IMR-90 (cell line): ENCODE data around the gene PIN4. TPM values are rescaled to one million over a fixed set of nuclear protein-coding genes. Genes with fewer than 3 reads are reported as not detected.
"Not testable (repeated sequence)": the region's sequence is repeated elsewhere in the genome, so short reads cannot be mapped to it uniquely, and the experiment has no call there.

Experiments used
- ATAC-seq: fragments of 200-7000 bp; cut with Tn5 transposase; 2 replicates; pipeline ENCODE4 v1.9.1; 2020; ENCODE audit warnings: low read depth, mild to moderate bottlenecking, moderate library complexity
- BruUV-seq: library from RNA; stranded (reverse); fragments of 400-500 nt; replicated peaks from 2 replicates; lab custom pipeline; 2021; lab: Mats Ljungman, UMichigan
- CTCF ChIA-PET: fragments of 300-600 bp; formaldehyde crosslinking; extraction: SDS; loops from one replicate; lab custom pipeline; 2021; ENCODE audit warnings: antibody characterized with exemption; lab: Yijun Ruan, JAX
- POLR2A ChIA-PET: fragments of 300-600 bp; sonication (Branson Sonifier 250); formaldehyde crosslinking; loops from one replicate; lab custom pipeline; 2022; ENCODE audit warnings: antibody characterized with exemption; ENCODE audit not compliant: unreplicated experiment; lab: Charles Lee
- DNase-seq: peaks from one replicate; pipeline ENCODE4 v3.0.0; 2013
- H2AFZ ChIP-seq: replicated peaks from 2 replicates; pipeline ENCODE3; 2013; ENCODE audit warnings: low read length, mild to moderate bottlenecking; ENCODE audit not compliant: poor library complexity
- H2AK5ac ChIP-seq: 2 replicates; pipeline ENCODE4 v1.6.1; 2013; ENCODE audit warnings: low read depth, low read length, inconsistent platforms
- H2AK9ac ChIP-seq: replicated peaks from 2 replicates; pipeline ENCODE3; 2013; ENCODE audit warnings: mild to moderate bottlenecking, low read depth, low read length, moderate library complexity; ENCODE audit not compliant: poor library complexity
- H2BK120ac ChIP-seq: 2 replicates; pipeline ENCODE4 v1.6.1; 2013; ENCODE audit warnings: low read depth, low read length, inconsistent platforms
- H2BK15ac ChIP-seq: 3 replicates; pipeline ENCODE4 v1.6.1; 2013; ENCODE audit warnings: low read depth, low read length, inconsistent platforms
- H2BK20ac ChIP-seq: 2 replicates; pipeline ENCODE4 v1.6.1; 2013; ENCODE audit warnings: low read depth, mild to moderate bottlenecking, inconsistent platforms, low read length, moderate library complexity
- H2BK5ac ChIP-seq: 2 replicates; pipeline ENCODE4 v1.6.1; 2013; ENCODE audit warnings: mild to moderate bottlenecking, low read depth, low read length, inconsistent platforms; ENCODE audit not compliant: poor library complexity, severe bottlenecking
- H3K14ac ChIP-seq: replicated peaks from 2 replicates; pipeline ENCODE4 v1.6.1; 2013; ENCODE audit warnings: low read depth, low read length, inconsistent platforms
- H3K18ac ChIP-seq: 2 replicates; pipeline ENCODE4 v1.6.1; 2013; ENCODE audit warnings: low read depth, low read length, control low read depth
- H3K23ac ChIP-seq: 2 replicates; pipeline ENCODE4 v1.6.1; 2013; ENCODE audit warnings: low read depth, low read length, inconsistent platforms
- H3K27ac ChIP-seq: 2 replicates; pipeline ENCODE4 v1.5.1; 2013; ENCODE audit warnings: mild to moderate bottlenecking, control low read depth, low read length; ENCODE audit not compliant: insufficient read depth
- H3K27me3 ChIP-seq: 2 replicates; pipeline ENCODE4 v1.6.1; 2013; ENCODE audit warnings: low read length; ENCODE audit not compliant: control insufficient read depth, insufficient read depth
- H3K36me3 ChIP-seq: 2 replicates; pipeline ENCODE4 v1.6.1; 2013; ENCODE audit warnings: low read length, mixed read lengths; ENCODE audit not compliant: control insufficient read depth, insufficient read depth
- H3K4ac ChIP-seq: 2 replicates; pipeline ENCODE4 v1.6.1; 2013; ENCODE audit warnings: low read depth, low read length, inconsistent platforms
- H3K4me1 ChIP-seq: 2 replicates; pipeline ENCODE4 v1.6.1; 2013; ENCODE audit warnings: low read length, mixed read lengths; ENCODE audit not compliant: control insufficient read depth, insufficient read depth
- H3K4me2 ChIP-seq: 2 replicates; pipeline ENCODE4 v1.6.1; 2013; ENCODE audit warnings: low read depth, mild to moderate bottlenecking, control low read depth, low read length, moderate library complexity
- H3K4me3 ChIP-seq: 2 replicates; pipeline ENCODE4 v1.5.1; 2013; ENCODE audit warnings: low read depth, mild to moderate bottlenecking, control low read depth, low read length, moderate library complexity; ENCODE audit not compliant: insufficient read depth
- H3K56ac ChIP-seq: 2 replicates; pipeline ENCODE4 v1.6.1; 2013; ENCODE audit warnings: low read length, inconsistent platforms; ENCODE audit not compliant: insufficient read depth; ENCODE audit errors: extremely low read depth
- H3K79me1 ChIP-seq, 2 experiments: 2 replicates each; pipeline ENCODE4 v1.6.1; 2013; ENCODE audit warnings: low read length in 2 of 2, inconsistent platforms in 1 of 2, low read depth in 1 of 2
- H3K9ac ChIP-seq: 2 replicates; pipeline ENCODE4 v1.6.1; 2013; ENCODE audit warnings: low read depth, low read length, control low read depth
- H3K9me1 ChIP-seq: 2 replicates; pipeline ENCODE4 v1.6.1; 2013; ENCODE audit warnings: low read length, inconsistent platforms; ENCODE audit not compliant: insufficient read depth
- H3K9me3 ChIP-seq: 2 replicates; pipeline ENCODE4 v1.6.1; 2013; ENCODE audit warnings: low read length; ENCODE audit not compliant: control insufficient read depth, insufficient read depth
- H4K20me1 ChIP-seq: 2 replicates; pipeline ENCODE4 v1.6.1; 2013; ENCODE audit warnings: low read length, inconsistent platforms; ENCODE audit not compliant: insufficient read depth
- H4K5ac ChIP-seq: 2 replicates; pipeline ENCODE4 v1.6.1; 2013; ENCODE audit warnings: mild to moderate bottlenecking, low read depth, low read length, control low read depth
- H4K8ac ChIP-seq, 2 experiments: 2 replicates each; pipeline ENCODE4 v1.6.1; 2013; ENCODE audit warnings: low read depth in 2 of 2, low read length in 2 of 2, control low read depth in 1 of 2, inconsistent platforms in 1 of 2
- H4K91ac ChIP-seq: 2 replicates; pipeline ENCODE4 v1.6.1; 2013; ENCODE audit warnings: low read depth, low read length, inconsistent platforms; ENCODE audit not compliant: insufficient read depth
- BHLHE40 ChIP-seq: fragments of 150-350 bp; IDR thresholded peaks from 2 replicates; pipeline ENCODE4 v1.6.1; 2016; ENCODE audit warnings: mild to moderate bottlenecking, low read depth, low read length
- FOS ChIP-seq: fragments of 150-350 bp; IDR thresholded peaks from 2 replicates; pipeline ENCODE4 v1.6.1; 2016; ENCODE audit warnings: low read depth, low read length
- MAFK ChIP-seq: IDR thresholded peaks from 2 replicates; pipeline ENCODE4 v1.6.1; 2012; ENCODE audit warnings: low read depth, low read length, improper control_type of control experiment
- MAZ ChIP-seq: IDR thresholded peaks from 2 replicates; pipeline ENCODE4 v1.6.1; 2012; ENCODE audit warnings: low read depth, mild to moderate bottlenecking, low read length, improper control_type of control experiment, moderate library complexity, borderline replicate concordance
- MXI1 ChIP-seq: IDR thresholded peaks from 2 replicates; pipeline ENCODE4 v1.6.1; 2012; ENCODE audit warnings: low read depth, mild to moderate bottlenecking, low read length, moderate library complexity, borderline replicate concordance
- POLR2A ChIP-seq: IDR thresholded peaks from 2 replicates; pipeline ENCODE4 v1.6.1; 2012; ENCODE audit warnings: mild to moderate bottlenecking, low read depth, low read length
- RAD21 ChIP-seq: IDR thresholded peaks from 2 replicates; pipeline ENCODE4 v1.6.1; 2012; ENCODE audit warnings: low read length, improper control_type of control experiment
- RCOR1 ChIP-seq: IDR thresholded peaks from 2 replicates; pipeline ENCODE4 v1.6.1; 2012; ENCODE audit warnings: mild to moderate bottlenecking, low read length, improper control_type of control experiment; ENCODE audit not compliant: insufficient replicate concordance
- WGBS, 2 experiments: methylation state at CpG; one replicate each; pipeline versions ENCODE4 v1.1.5 to v1.1.7; 2013; ENCODE audit warnings: missing lambda C conversion rate in 2 of 2; ENCODE audit not compliant: insufficient read length in 1 of 2; ENCODE audit errors: extremely low coverage in 2 of 2; 5-methylcytosine and 5-hydroxymethylcytosine counted together
- dilution Hi-C: fragments of 300-500 bp; cut with HindIII; formaldehyde crosslinking; loops from one replicate; pipeline ENCODE4 v1.14.3; 2018; ENCODE audit warnings: low sequenced_read_pairs; ENCODE audit not compliant: unreplicated experiment
- in situ Hi-C: fragments of 300-500 bp; cut with MboI; formaldehyde crosslinking; loops from 3 replicates; pipeline ENCODE4 v1.14.3; 2019; ENCODE audit warnings: low sequenced_read_pairs, inconsistent platforms, mixed read lengths
- intact Hi-C: fragments of 100-400 bp; cut with micrococcal nuclease; formaldehyde crosslinking; loops from 2 replicates; pipeline ENCODE4 v1.10.0; 2022
- polyA plus RNA-seq, 3 experiments: library from polyadenylated mRNA; depleted of rRNA; stranded (reverse); fragments of >200 nt; gene quantifications; 2 replicates each; pipeline ENCODE4 v1.2.3, GENCODE V29; 2012; ENCODE audit warnings: low replicate concordance in 1 of 3
- total RNA-seq: library from RNA; depleted of rRNA; stranded (reverse); fragments of >200 nt; gene quantifications from 2 replicates; pipeline ENCODE4 v1.2.3, GENCODE V29; 2012
- TF ChIP-seq, protein P1 (sequence below): conservative IDR thresholded peaks from 2 replicates; pipeline ENCODE4 v1.5.1; 2012; ENCODE audit warnings: mild to moderate bottlenecking, low read depth, low read length, improper control_type of control experiment

Gene PIN4
- total and polyA plus RNA-seq, 2 of the 4 experiments (the other 2 are of a cell fraction) = 2.2 to 18.2 TPM

DNA sequence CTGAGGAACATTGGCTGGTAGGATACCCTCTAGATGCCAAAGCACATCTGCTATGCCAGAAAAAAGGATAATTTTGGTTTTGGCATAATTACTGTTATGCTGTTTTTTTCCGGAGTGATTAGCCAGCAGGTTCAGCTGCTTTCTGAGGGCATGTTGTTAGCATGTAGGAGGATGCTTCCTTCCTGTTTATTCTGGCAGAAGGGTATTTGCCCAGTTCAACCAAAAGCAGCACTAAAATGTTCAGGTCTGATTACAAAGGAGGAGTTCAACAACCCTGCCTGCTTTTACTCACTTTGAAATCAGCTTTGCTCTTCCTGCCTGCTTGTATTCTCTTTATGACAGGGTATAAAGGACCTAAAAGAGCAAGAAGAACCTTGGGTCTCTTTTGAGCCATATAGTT, 35.4 kb downstream of the PIN4 start:
- Histone ChIP-seq H2AK9ac (no peak overlapping the region), H3K9me1 (no peaks in the 10 kb centered on the region), H3K4me1 (no peaks in the 10 kb centered on the region), H3K56ac (no peak overlapping the region), H3K18ac (no peak overlapping the region), H2BK5ac (no peak overlapping the region), H3K23ac (no peak overlapping the region), H2BK15ac (no peak overlapping the region), H3K4me3 (no peak overlapping the region), H4K5ac (no peak overlapping the region), H2AFZ (no peak overlapping the region), H3K36me3 (no peaks in the 10 kb centered on the region), H3K4me2 (no peak overlapping the region), H3K14ac (no peak overlapping the region), H3K79me1 (no peaks in the 10 kb centered on the region; a peak in 2 of 4 replicates), H4K8ac (no peak overlapping the region), H4K20me1 (no peaks in the 10 kb centered on the region), H3K4ac (no peak overlapping the region), H3K9me3 (peaks cover 3% of the 10 kb centered on the region; the same call in 1 of the 2 replicates), H3K9ac (no peak overlapping the region), H4K91ac (no peak overlapping the region), H2AK5ac (no peak overlapping the region), H2BK20ac (no peak overlapping the region), H3K27me3 (no peaks in the 10 kb centered on the region; the same call in 1 of the 2 replicates), H3K27ac (no peak overlapping the region), H2BK120ac (no peak overlapping the region)
- DNase-seq (no peak), ATAC-seq (no peak)
- ChIA-PET CTCF (no interaction called here), POLR2A (no interaction called here)
- dilution Hi-C loops = no loop called here
- in situ Hi-C loops = no loop called here
- BruUV-seq = no TSS peak
- intact Hi-C loops = no loop called here
- TF ChIP-seq BHLHE40 (no peak), RAD21 (no peak), MAFK (no peak), FOS (no peak), RCOR1 (no peak), MAZ (no peak), MXI1 (no peak), POLR2A (no peak)
- TF ChIP-seq, protein P1, sequence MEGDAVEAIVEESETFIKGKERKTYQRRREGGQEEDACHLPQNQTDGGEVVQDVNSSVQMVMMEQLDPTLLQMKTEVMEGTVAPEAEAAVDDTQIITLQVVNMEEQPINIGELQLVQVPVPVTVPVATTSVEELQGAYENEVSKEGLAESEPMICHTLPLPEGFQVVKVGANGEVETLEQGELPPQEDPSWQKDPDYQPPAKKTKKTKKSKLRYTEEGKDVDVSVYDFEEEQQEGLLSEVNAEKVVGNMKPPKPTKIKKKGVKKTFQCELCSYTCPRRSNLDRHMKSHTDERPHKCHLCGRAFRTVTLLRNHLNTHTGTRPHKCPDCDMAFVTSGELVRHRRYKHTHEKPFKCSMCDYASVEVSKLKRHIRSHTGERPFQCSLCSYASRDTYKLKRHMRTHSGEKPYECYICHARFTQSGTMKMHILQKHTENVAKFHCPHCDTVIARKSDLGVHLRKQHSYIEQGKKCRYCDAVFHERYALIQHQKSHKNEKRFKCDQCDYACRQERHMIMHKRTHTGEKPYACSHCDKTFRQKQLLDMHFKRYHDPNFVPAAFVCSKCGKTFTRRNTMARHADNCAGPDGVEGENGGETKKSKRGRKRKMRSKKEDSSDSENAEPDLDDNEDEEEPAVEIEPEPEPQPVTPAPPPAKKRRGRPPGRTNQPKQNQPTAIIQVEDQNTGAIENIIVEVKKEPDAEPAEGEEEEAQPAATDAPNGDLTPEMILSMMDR = no peak
- 100% methylated on average over 1 of the region's 1 CpG; no CpG with 5 or more reads in 1 of the 2 experiments for WGBS, 2 experiments

DNA sequence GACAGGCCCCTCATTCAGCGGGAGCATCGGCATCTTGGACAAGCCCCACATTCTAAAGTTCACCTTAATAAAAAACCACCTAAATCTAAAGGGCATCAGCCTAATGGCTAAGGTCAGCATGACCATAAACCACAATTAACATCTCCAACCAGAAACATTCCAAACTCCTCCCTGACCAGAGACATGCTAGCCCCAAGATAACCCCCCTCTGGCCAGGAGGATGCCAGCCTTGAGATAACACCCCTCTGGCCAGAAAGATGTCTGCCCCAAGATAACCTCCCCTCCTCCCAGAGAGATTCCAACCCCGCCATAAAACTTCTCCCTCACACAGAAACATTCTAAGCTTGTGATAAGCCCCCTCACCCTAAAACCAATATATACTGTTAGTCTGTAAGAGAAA, 38.8 kb downstream of the PIN4 start:
- H2BK20ac ChIP-seq, H3K4ac ChIP-seq, H3K56ac ChIP-seq, H3K27ac ChIP-seq, H2AK9ac ChIP-seq, H4K8ac ChIP-seq, H2BK5ac ChIP-seq, H3K9me1 ChIP-seq, DNase-seq, BruUV-seq, H3K79me1 ChIP-seq, H4K20me1 ChIP-seq, H3K4me1 ChIP-seq, ATAC-seq, H3K27me3 ChIP-seq, H3K23ac ChIP-seq, H4K5ac ChIP-seq, H2BK120ac ChIP-seq, dilution Hi-C loops, in situ Hi-C loops, H2AK5ac ChIP-seq, intact Hi-C loops, H3K9me3 ChIP-seq, H3K9ac ChIP-seq, H4K91ac ChIP-seq, H2BK15ac ChIP-seq, CTCF ChIA-PET, H3K14ac ChIP-seq, H3K18ac ChIP-seq, H2AFZ ChIP-seq, H3K36me3 ChIP-seq, H3K4me3 ChIP-seq, H3K4me2 ChIP-seq, POLR2A ChIA-PET: not testable (repeated sequence)
- no CpG with 5 or more reads among the region's 3 CpGs for WGBS, 2 experiments
